ACC112 (cell line): ENCODE data around the gene PEF1.

Experiments used
- H2AFZ ChIP-seq: fragments of 200-600 bp; sonication (generic); one replicate; pipeline ENCODE4 v1.6.0; 2017; ENCODE audit warnings: antibody characterized with exemption, low read length; ENCODE audit not compliant: unreplicated experiment
- H3K27ac ChIP-seq: fragments of 200-600 bp; sonication (generic); 2 replicates; pipeline ENCODE4 v1.5.1; 2014; ENCODE audit warnings: low read depth, mild to moderate bottlenecking, antibody characterized with exemption, low read length, moderate library complexity
- H3K27me3 ChIP-seq: fragments of 200-600 bp; sonication (generic); 2 replicates; pipeline ENCODE4 v1.6.1; 2014; ENCODE audit warnings: mild to moderate bottlenecking, antibody characterized with exemption, low read length, moderate library complexity, mixed read lengths; ENCODE audit not compliant: insufficient read depth
- H3K36me3 ChIP-seq: fragments of 200-600 bp; sonication (generic); 2 replicates; pipeline ENCODE4 v1.6.1; 2016; ENCODE audit warnings: mild to moderate bottlenecking, antibody characterized with exemption, low read length, moderate library complexity, mixed read lengths; ENCODE audit not compliant: insufficient read depth
- H3K4me1 ChIP-seq: fragments of 200-600 bp; sonication (generic); one replicate; pipeline ENCODE4 v1.6.1; 2016; ENCODE audit warnings: low read length, mixed read lengths; ENCODE audit not compliant: insufficient read depth, unreplicated experiment, control insufficient read depth
- H3K4me3 ChIP-seq: fragments of 200-600 bp; sonication (generic); 2 replicates; pipeline ENCODE4 v1.5.1; 2014; ENCODE audit warnings: mild to moderate bottlenecking, low read depth, low read length
- H3K79me2 ChIP-seq: fragments of 200-600 bp; sonication (generic); one replicate; pipeline ENCODE4 v1.6.0; 2016; ENCODE audit warnings: low read length; ENCODE audit not compliant: control insufficient read depth, unreplicated experiment, insufficient read depth

Gene PEF1

DNA sequence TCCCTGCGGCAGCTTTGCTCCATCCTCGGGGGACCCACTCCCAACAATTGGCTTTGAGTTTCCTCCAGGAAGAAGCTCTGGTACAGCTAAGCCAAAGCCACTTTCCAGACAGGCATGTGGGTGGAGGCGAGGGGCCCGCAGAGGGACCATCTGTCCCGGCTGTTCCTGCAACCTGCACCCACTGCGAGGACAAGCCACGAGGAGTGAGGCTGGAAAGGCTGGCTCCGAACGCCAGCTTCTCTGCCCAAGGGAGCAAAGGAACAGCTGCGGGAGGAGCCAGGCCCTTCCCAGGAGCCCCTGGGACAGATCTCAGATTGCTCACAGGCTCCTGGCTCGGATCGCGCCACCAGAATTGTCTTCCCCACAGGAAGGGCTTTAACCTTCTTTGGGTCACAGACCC lies 28.3 kb upstream of the PEF1 start:
- H3K4me1 ChIP-seq = peaks cover 14% of the 10 kb centered on the region
- H3K4me3 ChIP-seq = no peak overlapping the region
- no peaks in the 10 kb centered on the region for H3K27me3 ChIP-seq
- H3K36me3 ChIP-seq = peaks cover 8% of the 10 kb centered on the region; the same call in 1 of the 2 replicates
- no peak overlapping the region for H2AFZ ChIP-seq
- H3K27ac ChIP-seq = no peak overlapping the region
- no peaks in the 10 kb centered on the region for H3K79me2 ChIP-seq

DNA sequence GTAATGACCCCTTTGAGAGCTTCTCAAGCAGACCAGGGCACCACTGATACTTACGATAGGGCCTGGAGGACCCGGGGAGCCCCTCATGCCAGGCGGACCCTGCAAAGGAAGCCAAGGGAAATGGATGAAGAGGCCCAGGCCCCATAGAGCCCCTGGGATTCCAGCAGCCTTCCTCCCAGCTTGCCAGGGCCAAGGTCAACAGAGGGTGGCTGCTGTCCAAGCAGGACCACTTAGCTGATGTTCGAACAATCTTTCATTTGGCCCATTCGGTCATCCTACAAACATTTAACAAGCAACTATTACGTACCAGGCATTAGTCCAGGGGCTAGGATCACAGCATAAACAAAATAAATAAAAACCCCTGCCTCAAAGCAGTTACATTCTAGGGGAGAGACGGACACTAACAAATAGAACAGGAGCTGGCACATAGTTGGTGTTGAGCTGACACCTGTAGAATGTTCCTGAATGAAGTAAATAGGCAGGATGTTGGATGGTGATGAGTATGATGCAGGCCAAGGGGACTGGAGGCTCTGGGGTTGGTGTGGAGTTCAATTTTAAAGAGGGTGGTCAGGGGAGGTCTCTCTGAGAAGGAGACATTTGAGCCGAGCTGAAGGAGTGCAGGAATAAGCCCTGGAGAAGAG lies 27.0 kb upstream of the PEF1 start:
- H3K79me2 ChIP-seq = no peaks in the 10 kb centered on the region
- no peak overlapping the region for H2AFZ ChIP-seq
- H3K27me3 ChIP-seq = no peaks in the 10 kb centered on the region
- no peak overlapping the region for H3K4me3 ChIP-seq
- H3K4me1 ChIP-seq = peaks cover 22% of the 10 kb centered on the region
- peaks cover 8% of the 10 kb centered on the region; the same call in 1 of the 2 replicates for H3K36me3 ChIP-seq
- H3K27ac ChIP-seq = no peak overlapping the region

DNA sequence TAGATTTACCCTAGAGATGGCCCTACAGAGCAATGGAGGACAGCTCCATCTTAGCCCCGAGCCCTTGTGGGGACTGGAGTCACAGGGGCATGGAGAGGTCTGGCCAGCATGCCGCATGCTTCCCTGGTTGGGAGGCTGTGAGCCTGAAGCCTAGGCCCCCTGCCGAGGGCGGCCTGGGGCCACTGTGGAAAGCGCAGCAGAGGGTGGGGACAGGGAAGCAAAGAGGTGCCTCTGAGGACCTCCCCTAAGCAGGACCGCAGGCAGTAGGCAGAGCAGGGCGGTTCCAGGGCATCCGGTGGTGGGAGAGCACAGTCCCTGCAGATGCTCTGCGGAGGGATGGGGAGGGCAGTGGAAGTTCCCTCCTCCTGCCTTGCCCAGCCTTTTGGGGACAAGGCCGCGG lies 26.5 kb upstream of the PEF1 start:
- Histone ChIP-seq H3K27ac (no peak overlapping the region), H3K79me2 (no peaks in the 10 kb centered on the region), H3K4me1 (peaks cover 28% of the 10 kb centered on the region), H2AFZ (no peak overlapping the region), H3K36me3 (peaks cover 8% of the 10 kb centered on the region; the same call in 1 of the 2 replicates), H3K27me3 (no peaks in the 10 kb centered on the region), H3K4me3 (no peak overlapping the region)

DNA sequence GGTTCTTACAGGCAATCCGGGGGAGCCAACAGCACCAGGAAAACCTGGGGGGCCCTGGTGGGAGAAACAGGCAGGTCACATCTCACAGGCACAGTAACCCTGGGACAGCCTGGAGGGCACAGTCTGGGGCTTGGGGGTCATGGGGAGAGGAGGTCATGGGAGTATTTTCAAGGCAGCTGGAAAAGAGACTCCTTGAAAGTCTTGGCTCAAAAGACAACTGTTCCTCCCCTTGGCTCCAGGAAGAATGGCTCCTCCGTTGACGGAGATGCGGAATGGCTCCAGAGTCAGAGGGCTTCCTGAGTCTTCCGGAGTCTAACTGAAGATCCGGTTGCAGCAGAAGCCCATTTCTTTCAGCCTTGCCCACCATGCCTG lies 25.9 kb upstream of the PEF1 start:
- Histone ChIP-seq H2AFZ (no peak overlapping the region), H3K4me3 (no peak overlapping the region), H3K79me2 (no peaks in the 10 kb centered on the region), H3K4me1 (peaks cover 30% of the 10 kb centered on the region), H3K27me3 (no peaks in the 10 kb centered on the region), H3K27ac (no peak overlapping the region), H3K36me3 (peaks cover 8% of the 10 kb centered on the region; the same call in 1 of the 2 replicates)

DNA sequence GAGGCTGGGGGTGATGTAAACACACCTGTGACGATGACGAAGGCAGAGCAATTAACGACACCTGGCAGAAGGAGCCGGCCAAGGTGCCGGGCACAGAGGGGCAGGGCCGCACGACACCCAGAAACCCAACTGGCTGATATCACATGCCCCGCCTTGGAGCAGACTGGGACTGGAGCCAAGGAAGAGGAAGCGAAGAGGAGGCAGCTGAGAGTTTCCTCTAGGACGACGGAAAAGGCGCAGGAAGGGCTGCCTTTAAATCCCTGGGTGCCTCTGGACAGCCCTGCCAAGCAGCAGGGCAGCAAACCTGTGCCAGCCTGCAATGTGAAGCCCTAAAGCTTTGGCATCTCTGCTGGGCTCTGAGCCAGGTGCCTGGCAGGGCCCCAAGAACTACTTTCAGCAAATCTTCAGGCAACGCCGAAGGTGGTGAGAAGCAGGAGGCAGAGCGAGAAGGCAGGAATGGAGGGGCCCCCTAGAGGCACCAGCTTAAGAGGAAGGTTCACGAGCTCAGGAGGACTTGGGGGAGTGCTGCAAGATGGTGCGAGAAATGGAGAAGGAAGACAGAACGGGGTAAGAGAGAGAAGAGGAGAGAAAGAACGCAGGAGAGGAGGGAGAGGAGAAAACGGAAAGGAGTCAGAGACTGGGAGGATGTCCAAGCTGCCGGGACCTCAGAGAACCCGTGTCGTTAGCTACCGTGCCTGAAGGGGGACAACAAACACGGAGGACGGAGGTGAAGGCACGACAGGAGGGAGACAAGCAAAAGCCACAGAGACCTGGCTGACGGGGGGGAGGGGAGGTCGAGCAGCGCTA lies 25.3 kb upstream of the PEF1 start:
- Histone ChIP-seq H3K4me3 (no peak overlapping the region), H3K4me1 (peaks cover 30% of the 10 kb centered on the region), H2AFZ (no peak overlapping the region), H3K27me3 (no peaks in the 10 kb centered on the region), H3K79me2 (no peaks in the 10 kb centered on the region), H3K27ac (no peak overlapping the region), H3K36me3 (peaks cover 8% of the 10 kb centered on the region; the same call in 1 of the 2 replicates)

DNA sequence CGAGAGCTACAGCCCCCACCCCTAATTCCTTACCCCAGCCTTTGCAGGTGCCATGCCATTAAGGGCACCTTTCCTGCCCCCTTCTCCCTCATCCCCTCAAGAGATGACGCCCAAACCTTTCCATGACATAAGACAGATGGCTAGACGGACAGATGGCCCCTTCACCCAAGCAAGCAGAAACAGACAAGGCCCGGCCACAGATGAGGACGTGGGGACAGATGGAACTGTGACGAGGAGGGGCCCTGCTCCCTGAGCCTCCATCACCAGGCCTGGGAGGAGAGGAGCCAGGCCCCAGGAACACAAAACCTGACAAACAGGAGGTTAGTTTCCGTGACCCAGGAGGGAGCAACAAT lies 24.7 kb upstream of the PEF1 start:
- Histone ChIP-seq H3K27ac (no peak overlapping the region), H3K4me1 (peaks cover 30% of the 10 kb centered on the region), H3K36me3 (peaks cover 8% of the 10 kb centered on the region; the same call in 1 of the 2 replicates), H2AFZ (no peak overlapping the region), H3K27me3 (no peaks in the 10 kb centered on the region), H3K4me3 (no peak overlapping the region), H3K79me2 (no peaks in the 10 kb centered on the region)

DNA sequence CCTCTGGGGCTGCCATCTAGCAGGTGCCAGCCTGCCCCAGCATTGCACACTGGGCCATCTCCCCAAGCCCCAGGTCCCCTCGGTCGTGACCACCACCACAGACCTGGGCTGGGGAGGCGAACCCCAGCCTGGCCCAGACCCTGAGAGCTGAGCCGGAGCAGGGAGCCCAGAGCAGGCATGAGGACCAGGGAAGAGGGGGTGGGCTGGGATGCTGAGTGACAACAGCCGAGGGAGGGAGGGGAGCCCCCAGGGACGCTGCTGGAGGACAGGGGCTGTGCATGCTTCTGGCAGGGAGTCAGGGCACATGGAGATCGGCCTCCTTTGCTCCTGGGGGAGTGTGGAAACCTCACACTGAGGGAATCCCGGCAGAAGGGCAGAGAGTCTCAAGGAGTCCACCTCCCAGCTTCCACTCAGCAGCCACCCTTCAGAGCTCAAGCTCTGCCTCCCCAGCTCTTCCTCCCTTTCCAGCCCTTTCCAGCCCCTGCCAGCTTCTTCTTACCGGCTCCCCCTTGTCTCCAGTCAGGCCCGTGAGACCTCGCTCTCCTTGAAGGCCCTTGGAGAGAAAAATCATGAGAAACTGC lies 23.7 kb upstream of the PEF1 start:
- Histone ChIP-seq H3K36me3 (peaks cover 8% of the 10 kb centered on the region; the same call in 1 of the 2 replicates), H3K79me2 (no peaks in the 10 kb centered on the region)

DNA sequence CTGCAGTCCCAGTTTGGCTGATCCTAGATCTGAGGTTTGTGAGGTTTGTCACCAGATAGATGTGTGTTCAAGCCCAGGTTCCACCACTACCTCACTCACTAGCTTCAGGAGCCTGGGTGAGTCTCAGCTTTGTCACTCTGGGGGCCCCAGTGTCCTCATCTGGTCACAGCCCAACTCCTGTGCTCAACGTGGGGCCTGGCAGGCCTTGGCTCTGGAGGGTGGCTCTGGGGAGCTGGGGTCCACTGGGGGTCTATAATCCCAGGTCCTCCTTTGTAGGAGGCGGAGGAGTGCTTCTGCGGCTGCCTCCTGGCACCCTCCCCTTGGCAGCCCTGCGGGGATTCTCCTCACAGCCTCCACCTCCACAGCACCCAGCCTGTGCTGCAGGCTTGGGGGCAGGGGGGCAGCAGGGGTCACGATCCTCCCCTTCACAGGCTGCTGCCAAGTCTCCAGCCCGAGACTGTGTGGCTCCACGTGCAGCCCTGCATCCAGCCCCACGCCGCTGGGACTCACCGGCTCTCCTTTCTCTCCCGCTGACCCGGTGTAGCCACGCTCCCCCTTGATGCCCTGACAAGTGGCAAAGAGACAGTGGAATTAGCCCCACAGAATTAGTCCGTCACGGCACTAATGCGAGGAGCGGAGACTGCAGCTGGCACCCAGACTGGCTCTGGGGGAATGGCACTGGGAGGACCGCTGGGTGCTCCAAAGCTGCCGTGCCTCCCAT lies 22.5 kb upstream of the PEF1 start:
- Histone ChIP-seq H2AFZ (no peak overlapping the region), H3K27me3 (no peaks in the 10 kb centered on the region), H3K4me3 (no peak overlapping the region), H3K4me1 (peaks cover 30% of the 10 kb centered on the region), H3K36me3 (peaks cover 8% of the 10 kb centered on the region; the same call in 1 of the 2 replicates), H3K27ac (no peak overlapping the region), H3K79me2 (no peaks in the 10 kb centered on the region)

More for the DNA sequence above, 23.7 kb upstream of the PEF1 start:
- Histone ChIP-seq H3K4me3 (no peak overlapping the region), H3K27me3 (no peaks in the 10 kb centered on the region), H2AFZ (no peak overlapping the region), H3K27ac (no peak overlapping the region), H3K4me1 (peaks cover 30% of the 10 kb centered on the region)

DNA sequence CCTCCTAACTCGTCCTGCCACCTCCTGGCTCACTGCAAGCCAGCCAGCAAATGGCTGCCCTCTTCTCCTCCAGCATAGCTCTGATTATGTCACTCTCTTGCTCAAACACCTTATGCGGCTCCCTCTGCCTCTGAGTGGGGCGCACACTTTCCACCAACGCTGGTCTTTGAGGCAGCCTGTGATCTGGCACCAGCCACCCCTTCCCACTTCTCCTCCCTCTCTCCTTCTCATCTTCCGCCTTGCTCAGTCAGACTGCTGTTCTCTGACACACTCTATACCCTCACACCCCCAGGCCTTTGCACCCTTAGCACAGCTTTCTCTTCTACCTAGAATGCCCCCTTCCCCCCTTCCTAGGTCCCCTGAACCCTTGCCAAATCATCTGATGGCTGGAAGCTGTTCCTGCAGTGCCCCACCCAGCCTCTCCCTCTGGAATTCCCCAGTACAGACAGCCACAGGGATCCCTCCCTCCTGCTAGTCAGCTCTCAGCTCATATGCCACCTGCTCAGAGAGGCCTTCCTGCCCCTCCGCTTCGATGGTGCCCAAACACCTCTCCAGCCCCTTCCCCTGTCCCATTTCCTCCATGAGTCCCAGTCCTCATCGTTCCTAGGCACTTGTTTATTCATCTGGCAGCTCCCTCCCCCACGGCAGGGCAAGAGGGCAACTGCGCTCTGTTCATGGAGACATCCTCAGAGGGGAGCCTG lies 21.7 kb upstream of the PEF1 start:
- no peaks in the 10 kb centered on the region for H3K27me3 ChIP-seq

More for the DNA sequence above, 21.7 kb upstream of the PEF1 start:
- Histone ChIP-seq H3K79me2 (no peaks in the 10 kb centered on the region), H3K36me3 (peaks cover 2% of the 10 kb centered on the region; the same call in 1 of the 2 replicates), H3K27ac (no peak overlapping the region), H3K4me1 (peaks cover 30% of the 10 kb centered on the region), H2AFZ (no peak overlapping the region), H3K4me3 (no peak overlapping the region)
